SK-N-SH (cell line): Measurements from ENCODE around the gene BMAL1. TPM values are rescaled to one million over a fixed set of nuclear protein-coding genes. Genes with fewer than 3 reads are reported as not detected.

Experiments
- CTCF ChIA-PET: fragments of 300-600, 350-600 bp; formaldehyde crosslinking; extraction: SDS; loops from one replicate; lab custom pipeline; 2021; lab: Yijun Ruan, JAX
- POLR2A ChIA-PET: fragments of 350-600 bp; sonication (Branson Sonifier 250); formaldehyde crosslinking; extraction: SDS; loops from one replicate; lab custom pipeline; 2020; ENCODE audit warnings: antibody characterized with exemption, inconsistent platforms; lab: Yijun Ruan, JAX
- DNase-seq: peaks from one replicate; pipeline ENCODE4 v3.0.0; 2012
- H2AFZ ChIP-seq: fragments of 200-600 bp; sonication (generic); 2 replicates; pipeline ENCODE4 v1.8.1; 2016; ENCODE audit warnings: antibody characterized with exemption, mild to moderate bottlenecking, low read depth
- H3F3A ChIP-seq: fragments of 200-600 bp; sonication (generic); replicated peaks from 2 replicates; pipeline ENCODE3; 2016; ENCODE audit warnings: antibody characterized with exemption, mild to moderate bottlenecking; ENCODE audit not compliant: insufficient read depth
- H3K27ac ChIP-seq, 2 experiments: fragments of 200-500 bp in 1 of 2; fragments of 200-600 bp in 1 of 2; sonication (Bioruptor generic) in 1 of 2; sonication (generic), shearing (Covaris generic) in 1 of 2; 2 replicates each; pipeline versions ENCODE4 v1.5.1 to v1.6.1; 2014 to 2016; ENCODE audit warnings: low read depth in 2 of 2, inconsistent platforms in 1 of 2, low read length in 1 of 2, mild to moderate bottlenecking in 1 of 2, mixed read lengths in 1 of 2
- H3K27me3 ChIP-seq: fragments of 200-600 bp; sonication (generic), shearing (Covaris generic); 2 replicates; pipeline ENCODE4 v1.6.1; 2016; ENCODE audit warnings: mixed run types; ENCODE audit not compliant: insufficient read depth
- H3K36me3 ChIP-seq, 2 experiments: fragments of 200-500 bp in 1 of 2; fragments of 200-600 bp in 1 of 2; sonication (Bioruptor generic) in 1 of 2; sonication (generic) in 1 of 2; replicated peaks in 1 of 2; 2 replicates each; pipeline versions ENCODE3 to v1.5.1; 2014 to 2016; ENCODE audit warnings: low read length in 1 of 2, mild to moderate bottlenecking in 1 of 2; ENCODE audit not compliant: insufficient read depth in 2 of 2, control insufficient read depth in 1 of 2
- H3K4me1 ChIP-seq, 2 experiments: fragments of 200-500 bp in 1 of 2; fragments of 200-600 bp in 1 of 2; sonication (Bioruptor generic) in 1 of 2; sonication (generic), shearing (Covaris generic) in 1 of 2; 2 replicates each; pipeline versions ENCODE4 v1.5.1 to v1.6.1; 2014 to 2016; ENCODE audit warnings: low read depth in 1 of 2, low read length in 1 of 2, mixed run types in 1 of 2; ENCODE audit not compliant: insufficient read depth in 2 of 2, control insufficient read depth in 1 of 2
- H3K4me2 ChIP-seq: fragments of 200-600 bp; sonication (generic), shearing (Covaris generic); 2 replicates; pipeline ENCODE4 v1.6.1; 2017; ENCODE audit warnings: mixed run types
- H3K4me3 ChIP-seq, 2 experiments: fragments of 200-500 bp in 1 of 2; fragments of 200-600 bp in 1 of 2; sonication (Bioruptor generic) in 1 of 2; sonication (generic), shearing (Covaris generic) in 1 of 2; 2 replicates each; pipeline versions ENCODE4 v1.5.1 to v1.8.1; 2014 to 2016; ENCODE audit warnings: low read depth in 2 of 2, inconsistent platforms in 1 of 2, low read length in 1 of 2, mild to moderate bottlenecking in 1 of 2, mixed read lengths in 1 of 2, moderate library complexity in 1 of 2
- H3K79me2 ChIP-seq: fragments of 200-600 bp; sonication (generic); 2 replicates; pipeline ENCODE4 v1.8.1; 2017; ENCODE audit warnings: mild to moderate bottlenecking; ENCODE audit not compliant: insufficient read depth
- H3K9ac ChIP-seq: fragments of 200-600 bp; sonication (generic); 2 replicates; pipeline ENCODE4 v1.6.1; 2017; ENCODE audit warnings: mixed run types
- H3K9me2 ChIP-seq: fragments of 200-600 bp; sonication (generic); 2 replicates; pipeline ENCODE4 v1.6.1; 2017; ENCODE audit warnings: mixed run types
- H3K9me3 ChIP-seq: fragments of 200-600 bp; sonication (generic); 2 replicates; pipeline ENCODE4 v1.6.1; 2017; ENCODE audit warnings: mixed run types, mild to moderate bottlenecking, moderate library complexity
- H4K20me1 ChIP-seq: fragments of 200-600 bp; sonication (generic); 2 replicates; pipeline ENCODE4 v1.6.1; 2017; ENCODE audit warnings: mild to moderate bottlenecking, mixed run types; ENCODE audit not compliant: insufficient read depth
- ELF1 ChIP-seq: IDR thresholded peaks from 2 replicates; pipeline ENCODE4 v1.4.0; 2012
- FOSL2 ChIP-seq: IDR thresholded peaks from 2 replicates; pipeline ENCODE4 v1.4.0; 2012; ENCODE audit warnings: low read depth, mild to moderate bottlenecking, moderate library complexity, borderline replicate concordance
- FOXM1 ChIP-seq: IDR thresholded peaks from 2 replicates; pipeline ENCODE4 v1.4.0; 2012; ENCODE audit warnings: low read depth, mild to moderate bottlenecking
- GATA2 ChIP-seq: sonication (generic); formaldehyde crosslinking; IDR thresholded peaks from 2 replicates; pipeline ENCODE4 v1.5.0; 2020; ENCODE audit warnings: mild to moderate bottlenecking, missing genetic modification reagents
- MEF2A ChIP-seq: IDR thresholded peaks from 2 replicates; pipeline ENCODE4 v1.4.0; 2012; ENCODE audit warnings: low read depth, borderline replicate concordance
- MXI1 ChIP-seq: IDR thresholded peaks from 2 replicates; pipeline ENCODE4 v1.6.1; 2012; ENCODE audit warnings: mild to moderate bottlenecking, low read depth, low read length, improper control_type of control experiment
- PBX3 ChIP-seq: IDR thresholded peaks from 2 replicates; pipeline ENCODE4; 2012
- POLR2AphosphoS5 ChIP-seq: IDR thresholded peaks from 2 replicates; pipeline ENCODE4 v1.6.1; 2012; ENCODE audit warnings: low read depth, low read length
- SIN3A ChIP-seq: IDR thresholded peaks from 2 replicates; pipeline ENCODE4 v1.6.1; 2012; ENCODE audit warnings: low read depth, mild to moderate bottlenecking, low read length, moderate library complexity, borderline replicate concordance
- TAF1 ChIP-seq: IDR thresholded peaks from 2 replicates; pipeline ENCODE4 v1.6.1; 2012; ENCODE audit warnings: low read depth, mild to moderate bottlenecking, low read length, moderate library complexity, borderline replicate concordance
- TCF12 ChIP-seq: IDR thresholded peaks from 2 replicates; pipeline ENCODE4 v1.4.0; 2012
- WGBS: methylation state at CpG from one replicate; pipeline ENCODE4 v1.1.6; 2017; ENCODE audit warnings: low lambda C conversion rate; 5-methylcytosine and 5-hydroxymethylcytosine counted together
- polyA plus RNA-seq, 3 experiments: library from polyadenylated mRNA; depleted of rRNA; stranded (reverse); fragments of >200 nt; gene quantifications; 2 replicates each; pipeline ENCODE4 v1.2.3, GENCODE V29; 2012
- TF ChIP-seq, protein P1 (sequence below): fragments of 150-350 bp; IDR thresholded peaks from 2 replicates; pipeline ENCODE4 v1.6.1; 2017; ENCODE audit warnings: antibody characterized with exemption, low read length, low read depth, borderline replicate concordance
- TF ChIP-seq, protein P2 (sequence below): IDR thresholded peaks from 2 replicates; pipeline ENCODE4 v1.4.0; 2012; ENCODE audit warnings: low read depth, borderline replicate concordance
- TF ChIP-seq, protein P3 (sequence below): IDR thresholded peaks from 2 replicates; pipeline ENCODE4 v1.6.1; 2012; ENCODE audit warnings: mild to moderate bottlenecking, low read depth, low read length, moderate library complexity

Gene BMAL1
- polyA plus RNA-seq, 1 of the 3 experiments (the other 2 are of a cell fraction) = 6.5 TPM

DNA sequence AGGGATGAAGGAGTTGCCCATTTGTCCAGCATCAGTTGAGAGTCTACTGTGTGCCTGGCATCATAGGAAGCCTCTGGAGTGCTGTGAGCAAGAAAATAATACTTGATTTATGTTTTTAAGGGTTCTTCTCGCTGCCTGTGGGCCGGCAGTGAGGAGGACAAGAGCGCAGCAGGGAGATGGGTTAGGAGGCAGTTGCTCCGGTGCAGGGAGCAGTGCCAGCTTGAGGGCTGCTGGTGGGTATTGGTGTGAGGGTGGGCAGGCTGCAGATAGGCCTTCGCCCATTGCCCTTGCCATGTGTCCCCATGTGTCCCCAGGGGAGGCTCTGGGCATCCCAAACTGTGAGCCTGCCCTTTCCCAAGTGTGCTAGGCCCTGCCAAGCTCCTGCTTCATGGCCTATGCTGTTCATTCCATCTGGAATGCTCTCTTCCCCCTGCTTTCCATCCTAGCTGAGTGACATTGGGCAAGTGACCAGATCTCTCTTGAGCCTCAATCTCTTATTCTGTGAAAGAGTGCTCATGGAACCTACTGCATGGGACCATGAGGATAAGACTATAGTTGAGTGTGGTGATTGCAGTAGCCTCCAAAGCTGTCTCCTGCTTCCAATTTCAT lies 19.8 kb downstream of the BMAL1 start:
- ChIA-PET POLR2A (no interaction called here), CTCF (interaction anchor here (0.6 to 6.1 kb wide), 13 partner anchors 8 to 88 kb away, joined by 3 to 40 read pairs (median 3); no protein-coding TSS in a partner anchor)
- no peaks in the 10 kb centered on the region for H3K36me3 ChIP-seq
- WGBS = 100% methylated on average over 2 of the region's 5 CpGs
- no peaks in the 10 kb centered on the region for H3K27me3 ChIP-seq
- 0 out of 2 replicates have a peak, but pooled peaks cover 6% of the 10 kb centered on the region for H4K20me1 ChIP-seq
- H3K9me3 ChIP-seq = no peaks in the 10 kb centered on the region
- H3F3A ChIP-seq = no peaks in the 10 kb centered on the region
- no peak overlapping the region for H3K4me2 ChIP-seq
- no peak for DNase-seq
- no peak overlapping the region for H3K4me3 ChIP-seq
- H3K9ac ChIP-seq = no peak overlapping the region
- H3K79me2 ChIP-seq = peaks cover 23% of the 10 kb centered on the region
- no peak overlapping the region; a peak in 1 of 4 replicates for H3K27ac ChIP-seq
- no peak for TF ChIP-seq PBX3
- TF ChIP-seq, protein P1, sequence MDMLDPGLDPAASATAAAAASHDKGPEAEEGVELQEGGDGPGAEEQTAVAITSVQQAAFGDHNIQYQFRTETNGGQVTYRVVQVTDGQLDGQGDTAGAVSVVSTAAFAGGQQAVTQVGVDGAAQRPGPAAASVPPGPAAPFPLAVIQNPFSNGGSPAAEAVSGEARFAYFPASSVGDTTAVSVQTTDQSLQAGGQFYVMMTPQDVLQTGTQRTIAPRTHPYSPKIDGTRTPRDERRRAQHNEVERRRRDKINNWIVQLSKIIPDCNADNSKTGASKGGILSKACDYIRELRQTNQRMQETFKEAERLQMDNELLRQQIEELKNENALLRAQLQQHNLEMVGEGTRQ = no peak
- no peak for TF ChIP-seq TCF12
- no peak for TF ChIP-seq FOXM1
- TF ChIP-seq, protein P2, sequence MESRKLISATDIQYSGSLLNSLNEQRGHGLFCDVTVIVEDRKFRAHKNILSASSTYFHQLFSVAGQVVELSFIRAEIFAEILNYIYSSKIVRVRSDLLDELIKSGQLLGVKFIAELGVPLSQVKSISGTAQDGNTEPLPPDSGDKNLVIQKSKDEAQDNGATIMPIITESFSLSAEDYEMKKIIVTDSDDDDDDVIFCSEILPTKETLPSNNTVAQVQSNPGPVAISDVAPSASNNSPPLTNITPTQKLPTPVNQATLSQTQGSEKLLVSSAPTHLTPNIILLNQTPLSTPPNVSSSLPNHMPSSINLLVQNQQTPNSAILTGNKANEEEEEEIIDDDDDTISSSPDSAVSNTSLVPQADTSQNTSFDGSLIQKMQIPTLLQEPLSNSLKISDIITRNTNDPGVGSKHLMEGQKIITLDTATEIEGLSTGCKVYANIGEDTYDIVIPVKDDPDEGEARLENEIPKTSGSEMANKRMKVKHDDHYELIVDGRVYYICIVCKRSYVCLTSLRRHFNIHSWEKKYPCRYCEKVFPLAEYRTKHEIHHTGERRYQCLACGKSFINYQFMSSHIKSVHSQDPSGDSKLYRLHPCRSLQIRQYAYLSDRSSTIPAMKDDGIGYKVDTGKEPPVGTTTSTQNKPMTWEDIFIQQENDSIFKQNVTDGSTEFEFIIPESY = no peak
- no peak for TF ChIP-seq MEF2A
- no peak for TF ChIP-seq MXI1
- no peak for TF ChIP-seq ELF1
- TF ChIP-seq TAF1 = no peak
- no peak for TF ChIP-seq GATA2 (CRISPR knock-in tag)
- no peak for TF ChIP-seq POLR2AphosphoS5
- no peaks in the 10 kb centered on the region for H3K9me2 ChIP-seq
- peaks cover 0 to 35% of the 10 kb centered on the region in 2 experiments; a peak in 1 of 4 replicates for H3K4me1 ChIP-seq
- H2AFZ ChIP-seq = no peak overlapping the region

GRCh38 chr11:13297917-13298356 lies 20.3 kb downstream of the BMAL1 start:
- H3K9ac ChIP-seq = no peak overlapping the region

More at GRCh38 chr11:13297917-13298356, 20.3 kb downstream of the BMAL1 start:
- POLR2A ChIA-PET = no interaction called here
- Histone ChIP-seq H3K9me2 (no peaks in the 10 kb centered on the region), H3K27ac (no peak overlapping the region; a peak in 1 of 4 replicates), H3K4me2 (no peak overlapping the region), H3K9me3 (no peaks in the 10 kb centered on the region), H2AFZ (no peak overlapping the region), H3K36me3 (no peaks in the 10 kb centered on the region), H3K27me3 (no peaks in the 10 kb centered on the region), H3K4me3 (no peak overlapping the region), H3K79me2 (peaks cover 27% of the 10 kb centered on the region), H4K20me1 (0 out of 2 replicates have a peak, but pooled peaks cover 6% of the 10 kb centered on the region), H3F3A (no peaks in the 10 kb centered on the region), H3K4me1 (peaks cover 0 to 35% of the 10 kb centered on the region in 2 experiments; a peak in 1 of 4 replicates)
- 75% methylated on average over 5 of the region's 5 CpGs for WGBS
- CTCF ChIA-PET = interaction anchor here (0.6 to 6.1 kb wide), 13 partner anchors 9 to 1009 kb away, joined by 3 to 40 read pairs (median 4); no protein-coding TSS in a partner anchor
- no peak for TF ChIP-seq FOSL2
- no peak for TF ChIP-seq GATA2 (CRISPR knock-in tag)
- no peak for TF ChIP-seq SIN3A
- TF ChIP-seq, protein P3, sequence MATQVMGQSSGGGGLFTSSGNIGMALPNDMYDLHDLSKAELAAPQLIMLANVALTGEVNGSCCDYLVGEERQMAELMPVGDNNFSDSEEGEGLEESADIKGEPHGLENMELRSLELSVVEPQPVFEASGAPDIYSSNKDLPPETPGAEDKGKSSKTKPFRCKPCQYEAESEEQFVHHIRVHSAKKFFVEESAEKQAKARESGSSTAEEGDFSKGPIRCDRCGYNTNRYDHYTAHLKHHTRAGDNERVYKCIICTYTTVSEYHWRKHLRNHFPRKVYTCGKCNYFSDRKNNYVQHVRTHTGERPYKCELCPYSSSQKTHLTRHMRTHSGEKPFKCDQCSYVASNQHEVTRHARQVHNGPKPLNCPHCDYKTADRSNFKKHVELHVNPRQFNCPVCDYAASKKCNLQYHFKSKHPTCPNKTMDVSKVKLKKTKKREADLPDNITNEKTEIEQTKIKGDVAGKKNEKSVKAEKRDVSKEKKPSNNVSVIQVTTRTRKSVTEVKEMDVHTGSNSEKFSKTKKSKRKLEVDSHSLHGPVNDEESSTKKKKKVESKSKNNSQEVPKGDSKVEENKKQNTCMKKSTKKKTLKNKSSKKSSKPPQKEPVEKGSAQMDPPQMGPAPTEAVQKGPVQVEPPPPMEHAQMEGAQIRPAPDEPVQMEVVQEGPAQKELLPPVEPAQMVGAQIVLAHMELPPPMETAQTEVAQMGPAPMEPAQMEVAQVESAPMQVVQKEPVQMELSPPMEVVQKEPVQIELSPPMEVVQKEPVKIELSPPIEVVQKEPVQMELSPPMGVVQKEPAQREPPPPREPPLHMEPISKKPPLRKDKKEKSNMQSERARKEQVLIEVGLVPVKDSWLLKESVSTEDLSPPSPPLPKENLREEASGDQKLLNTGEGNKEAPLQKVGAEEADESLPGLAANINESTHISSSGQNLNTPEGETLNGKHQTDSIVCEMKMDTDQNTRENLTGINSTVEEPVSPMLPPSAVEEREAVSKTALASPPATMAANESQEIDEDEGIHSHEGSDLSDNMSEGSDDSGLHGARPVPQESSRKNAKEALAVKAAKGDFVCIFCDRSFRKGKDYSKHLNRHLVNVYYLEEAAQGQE = no peak
- no peak for DNase-seq
